Measurements from ENCODE around the gene HAUS8. TPM values are rescaled to one million over a fixed set of nuclear protein-coding genes. Genes with fewer than 3 reads are reported as not detected.
"Not testable (repeated sequence)": the region's sequence is repeated elsewhere in the genome, so short reads cannot be mapped to it uniquely, and the experiment has no call there.

Gene HAUS8
- total and polyA plus RNA-seq, 4 donors, result 4.5 to 15.1 (median 6.5) TPM

DNA sequence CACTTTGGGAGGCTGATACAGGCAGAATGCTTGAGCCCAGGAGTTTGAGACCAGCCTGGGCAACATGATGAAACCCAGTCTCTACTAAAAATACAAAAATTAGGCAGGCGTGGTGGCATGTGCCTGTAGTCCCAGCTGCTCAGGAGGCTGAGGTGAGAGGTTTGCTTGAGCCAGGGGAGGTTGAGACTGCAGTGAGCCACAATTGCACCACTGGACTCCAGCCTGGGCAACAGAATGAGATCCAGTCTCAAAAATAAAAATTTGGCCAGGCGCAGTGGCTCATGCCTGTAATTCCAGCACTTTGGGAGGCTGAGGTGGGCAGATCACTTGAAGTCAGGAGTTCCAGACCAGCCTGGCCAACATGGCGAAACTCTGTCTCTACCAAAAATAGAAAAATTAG, 19.4 kb upstream of the HAUS8 start:
- H3K9me3 ChIP-seq (ENCODE audit: control insufficient read depth, low read length); H3K27me3 ChIP-seq (ENCODE audit: control insufficient read depth in 1 of 2, insufficient read depth in 2 of 2, low read length in 1 of 2); H3K4me3 ChIP-seq (ENCODE audit: low read length in 2 of 2); H3K36me3 ChIP-seq (ENCODE audit: control insufficient read depth in 1 of 2, insufficient read depth in 2 of 2, low read length in 1 of 2); DNase-seq; H3K4me1 ChIP-seq (ENCODE audit: control insufficient read depth in 1 of 2, insufficient read depth in 2 of 2, low read length in 2 of 2); ATAC-seq (ENCODE audit: low FRiP score): not testable (repeated sequence)
- 13 to 17% methylated on average over 3 of the region's 3 CpGs for WGBS, 2 donors
- intact Hi-C loops (cut with DNase I), result loop anchor here (2.0 to 5.0 kb wide), 2 partner anchors 14 to 43 kb away; no protein-coding TSS in a partner anchor
- H3K27ac ChIP-seq (ENCODE audit: low read depth in 1 of 2, low read length in 2 of 2), result peak overlapping the region; percentile 51 to 79

DNA sequence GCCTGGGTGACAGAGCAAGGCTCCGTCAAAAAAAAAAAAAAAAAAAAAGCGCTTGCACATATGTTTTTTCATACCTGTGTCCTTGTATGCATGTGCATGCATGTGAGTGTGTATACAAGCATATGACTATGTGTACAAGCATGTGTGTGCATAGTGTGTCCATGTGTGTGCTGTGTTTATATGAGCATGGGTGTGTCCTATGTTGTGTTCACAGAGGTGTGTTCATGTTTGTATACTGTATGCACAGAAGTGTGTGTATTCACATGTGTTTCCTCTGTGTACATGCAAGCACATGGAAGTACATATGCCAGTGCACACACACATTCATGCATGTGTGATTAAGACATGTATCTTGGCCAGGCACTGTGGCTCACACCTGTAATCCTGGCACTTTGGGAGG, 17.4 kb upstream of the HAUS8 start:
- 75 to 85% methylated on average over 2 of the region's 2 CpGs for WGBS, 2 donors
- no peak for ATAC-seq (ENCODE audit: low FRiP score)
- intact Hi-C loops (cut with DNase I), result no loop called here

DNA sequence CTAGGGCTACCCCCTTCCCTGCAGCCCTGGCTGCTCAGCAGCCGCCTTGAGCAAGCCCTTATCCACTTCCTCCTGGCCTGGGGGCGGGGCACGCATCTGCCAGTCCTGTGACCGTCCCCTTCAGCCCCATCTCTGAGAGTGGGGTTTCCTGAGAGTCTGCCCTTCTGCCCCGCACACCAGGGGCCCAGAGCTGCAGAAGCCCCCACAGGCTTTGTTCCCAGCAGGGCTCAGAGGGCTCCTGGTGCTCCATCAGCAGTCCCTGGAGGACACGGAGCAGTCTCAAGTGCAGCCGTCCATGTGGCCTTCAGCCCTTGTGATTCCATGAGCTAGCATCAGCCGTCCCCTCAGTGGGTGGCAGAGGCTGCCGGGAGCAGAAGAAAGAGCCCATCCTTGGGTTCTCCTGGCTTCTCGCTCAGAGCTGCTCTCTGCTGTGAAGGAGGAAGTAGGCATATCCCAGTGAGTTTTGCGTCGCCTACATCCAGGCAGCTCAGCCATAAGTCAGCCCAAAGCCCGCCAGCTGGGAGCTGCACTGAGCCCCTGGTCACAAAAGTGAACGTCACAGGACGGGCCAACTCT, 16.6 kb upstream of the HAUS8 start:
- peak; percentile 49 for ATAC-seq (ENCODE audit: low FRiP score)
- intact Hi-C loops (cut with DNase I), result no loop called here
- no peaks in the 10 kb centered on the region for H3K4me1 ChIP-seq (ENCODE audit: control insufficient read depth in 1 of 2, insufficient read depth in 2 of 2, low read length in 2 of 2)
- no peaks in the 10 kb centered on the region for H3K36me3 ChIP-seq (ENCODE audit: control insufficient read depth in 1 of 2, insufficient read depth in 2 of 2, low read length in 1 of 2)
- 62 to 66% methylated on average over 15 of the region's 15 CpGs for WGBS, 2 donors
- no peak overlapping the region for H3K27ac ChIP-seq (ENCODE audit: low read depth in 1 of 2, low read length in 2 of 2)
- H3K9me3 ChIP-seq (ENCODE audit: control insufficient read depth, low read length), result no peaks in the 10 kb centered on the region
- H3K27me3 ChIP-seq (ENCODE audit: control insufficient read depth in 1 of 2, insufficient read depth in 2 of 2, low read length in 1 of 2), result no peaks in the 10 kb centered on the region
- peak in 1 of 2 donors; percentile 85 for DNase-seq
- no peak overlapping the region for H3K4me3 ChIP-seq (ENCODE audit: low read length in 2 of 2)

More for the DNA sequence above, 17.4 kb upstream of the HAUS8 start:
- Histone ChIP-seq H3K27me3 (ENCODE audit: control insufficient read depth in 1 of 2, insufficient read depth in 2 of 2, low read length in 1 of 2) (no peaks in the 10 kb centered on the region), H3K9me3 (ENCODE audit: control insufficient read depth, low read length) (no peaks in the 10 kb centered on the region), H3K4me3 (ENCODE audit: low read length in 2 of 2) (no peak overlapping the region), H3K4me1 (ENCODE audit: control insufficient read depth in 1 of 2, insufficient read depth in 2 of 2, low read length in 2 of 2) (no peaks in the 10 kb centered on the region), H3K27ac (ENCODE audit: low read depth in 1 of 2, low read length in 2 of 2) (no peak overlapping the region), H3K36me3 (ENCODE audit: control insufficient read depth in 1 of 2, insufficient read depth in 2 of 2, low read length in 1 of 2) (no peaks in the 10 kb centered on the region)
- DNase-seq, result no peak

DNA sequence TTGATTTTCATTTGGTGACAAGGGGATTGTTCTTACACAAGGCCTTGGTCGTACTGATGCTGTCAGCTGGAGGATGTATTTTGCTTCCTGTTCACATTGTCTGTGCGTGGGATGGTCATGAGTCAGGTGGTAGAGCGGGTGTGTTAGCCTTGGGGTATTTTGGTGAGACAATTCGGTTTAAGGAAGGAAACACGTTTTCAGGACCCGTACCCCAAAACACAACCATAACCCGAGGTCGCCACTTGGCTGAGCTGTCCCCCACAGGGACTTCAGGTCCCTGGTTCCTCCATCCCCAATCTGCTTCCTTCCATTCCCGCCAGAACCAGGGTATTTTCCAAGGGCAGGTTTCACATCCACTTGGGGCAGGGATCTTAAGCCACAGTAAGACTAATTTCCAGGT, 15.3 kb upstream of the HAUS8 start:
- Histone ChIP-seq H3K4me1 (ENCODE audit: control insufficient read depth in 1 of 2, insufficient read depth in 2 of 2, low read length in 2 of 2) (no peaks in the 10 kb centered on the region), H3K9me3 (ENCODE audit: control insufficient read depth, low read length) (no peaks in the 10 kb centered on the region), H3K36me3 (ENCODE audit: control insufficient read depth in 1 of 2, insufficient read depth in 2 of 2, low read length in 1 of 2) (no peaks in the 10 kb centered on the region), H3K4me3 (ENCODE audit: low read length in 2 of 2) (no peak overlapping the region), H3K27me3 (ENCODE audit: control insufficient read depth in 1 of 2, insufficient read depth in 2 of 2, low read length in 1 of 2) (no peaks in the 10 kb centered on the region), H3K27ac (ENCODE audit: low read depth in 1 of 2, low read length in 2 of 2) (peak overlapping the region in 1 of 2 donors; percentile 50)
- no peak for DNase-seq
- WGBS, 2 donors, result 87 to 97% methylated on average over 9 of the region's 9 CpGs
- ATAC-seq (ENCODE audit: low FRiP score), result no peak
- intact Hi-C loops (cut with DNase I), result no loop called here

DNA sequence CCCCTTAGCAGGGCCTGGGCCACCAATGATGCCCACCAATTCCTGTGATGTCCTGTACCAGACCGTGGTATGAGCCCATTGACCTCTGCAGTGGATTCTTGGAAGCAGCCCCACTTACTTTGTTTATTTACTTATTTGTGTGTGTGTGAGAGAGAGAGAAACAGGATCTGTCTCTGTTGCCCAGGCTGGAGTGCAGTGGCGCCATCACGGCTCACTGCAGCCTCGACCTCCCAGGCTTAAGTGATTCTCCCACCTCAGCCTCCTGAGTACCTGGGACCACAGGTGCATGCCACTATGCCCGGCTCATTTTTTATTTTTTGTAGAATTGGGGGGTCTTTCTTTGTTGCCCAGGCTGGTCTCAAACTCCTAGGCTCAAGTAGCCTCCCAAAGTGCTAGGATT, 13.3 kb upstream of the HAUS8 start:
- intact Hi-C loops (cut with DNase I), result no loop called here
- peak overlapping the region; percentile 18 to 90 for H3K27ac ChIP-seq (ENCODE audit: low read depth in 1 of 2, low read length in 2 of 2)
- H3K4me3 ChIP-seq (ENCODE audit: low read length in 2 of 2), result no peak overlapping the region
- DNase-seq, result no peak
- no peaks in the 10 kb centered on the region for H3K36me3 ChIP-seq (ENCODE audit: control insufficient read depth in 1 of 2, insufficient read depth in 2 of 2, low read length in 1 of 2)
- no peaks in the 10 kb centered on the region for H3K9me3 ChIP-seq (ENCODE audit: control insufficient read depth, low read length)
- no peak for ATAC-seq (ENCODE audit: low FRiP score)
- H3K27me3 ChIP-seq (ENCODE audit: control insufficient read depth in 1 of 2, insufficient read depth in 2 of 2, low read length in 1 of 2), result no peaks in the 10 kb centered on the region
- peaks cover 0 to 1% of the 10 kb centered on the region in 2 donors for H3K4me1 ChIP-seq (ENCODE audit: control insufficient read depth in 1 of 2, insufficient read depth in 2 of 2, low read length in 2 of 2)
- 90 to 91% methylated on average over 5 of the region's 5 CpGs for WGBS, 2 donors

DNA sequence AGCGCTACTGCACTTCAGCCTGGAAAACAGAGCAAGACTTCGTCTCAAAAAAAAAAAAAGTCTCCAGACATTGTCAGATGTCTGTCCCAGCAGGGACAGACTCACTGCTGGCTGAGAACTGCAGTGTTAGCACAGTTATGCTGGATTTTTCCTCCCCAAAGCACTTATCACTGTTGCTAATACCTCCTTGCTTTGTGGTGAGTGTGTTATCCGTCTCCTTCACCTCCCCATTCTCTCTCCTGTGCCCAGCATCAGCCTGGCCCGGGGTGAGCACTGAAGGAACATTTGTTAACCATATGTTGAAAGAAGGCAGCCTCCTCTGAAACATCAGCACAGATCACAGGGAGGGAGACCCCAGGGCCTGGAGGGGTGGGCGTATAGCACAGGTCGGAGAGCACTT, 11.6 kb upstream of the HAUS8 start:
- no peaks in the 10 kb centered on the region for H3K36me3 ChIP-seq (ENCODE audit: control insufficient read depth in 1 of 2, insufficient read depth in 2 of 2, low read length in 1 of 2)
- no peaks in the 10 kb centered on the region for H3K27me3 ChIP-seq (ENCODE audit: control insufficient read depth in 1 of 2, insufficient read depth in 2 of 2, low read length in 1 of 2)
- 46 to 51% methylated on average over 6 of the region's 6 CpGs for WGBS, 2 donors
- no peaks in the 10 kb centered on the region for H3K9me3 ChIP-seq (ENCODE audit: control insufficient read depth, low read length)
- H3K4me3 ChIP-seq (ENCODE audit: low read length in 2 of 2), result no peak overlapping the region
- DNase-seq (no peak), ATAC-seq (ENCODE audit: low FRiP score) (no peak)
- peaks cover 0 to 1% of the 10 kb centered on the region in 2 donors for H3K4me1 ChIP-seq (ENCODE audit: control insufficient read depth in 1 of 2, insufficient read depth in 2 of 2, low read length in 2 of 2)
- intact Hi-C loops (cut with DNase I), result no loop called here
- H3K27ac ChIP-seq (ENCODE audit: low read depth in 1 of 2, low read length in 2 of 2), result peak overlapping the region in 1 of 2 donors; percentile 30

DNA sequence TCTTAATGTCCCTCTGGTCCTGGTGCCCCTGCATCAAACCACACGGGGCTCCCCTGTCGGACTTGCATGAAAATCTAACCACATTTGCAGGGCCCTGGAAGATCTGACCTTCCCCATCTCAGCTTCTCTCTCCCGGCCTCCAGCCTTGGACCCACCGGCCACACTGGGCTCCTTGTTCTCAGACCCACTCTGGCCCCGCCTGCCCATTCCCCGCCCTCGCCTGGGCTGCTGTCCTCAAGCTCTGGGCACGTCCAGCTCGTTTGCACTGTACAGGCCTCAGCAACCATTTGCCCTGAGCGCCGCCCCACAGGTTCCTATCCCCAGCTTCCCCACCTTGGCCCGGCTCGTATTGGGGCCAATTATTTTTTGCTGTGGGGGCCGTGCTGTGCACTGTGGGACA, 10.9 kb upstream of the HAUS8 start:
- H3K9me3 ChIP-seq (ENCODE audit: control insufficient read depth, low read length), result no peaks in the 10 kb centered on the region
- intact Hi-C loops (cut with DNase I), result no loop called here
- no peak for ATAC-seq (ENCODE audit: low FRiP score)
- no peak for DNase-seq
- H3K27ac ChIP-seq (ENCODE audit: low read depth in 1 of 2, low read length in 2 of 2), result no peak overlapping the region
- no peak overlapping the region for H3K4me3 ChIP-seq (ENCODE audit: low read length in 2 of 2)
- WGBS, 2 donors, result 76 to 77% methylated on average over 14 of the region's 14 CpGs
- no peaks in the 10 kb centered on the region for H3K36me3 ChIP-seq (ENCODE audit: control insufficient read depth in 1 of 2, insufficient read depth in 2 of 2, low read length in 1 of 2)
- H3K27me3 ChIP-seq (ENCODE audit: control insufficient read depth in 1 of 2, insufficient read depth in 2 of 2, low read length in 1 of 2), result no peaks in the 10 kb centered on the region
- peaks cover 0 to 1% of the 10 kb centered on the region in 2 donors for H3K4me1 ChIP-seq (ENCODE audit: control insufficient read depth in 1 of 2, insufficient read depth in 2 of 2, low read length in 2 of 2)

DNA sequence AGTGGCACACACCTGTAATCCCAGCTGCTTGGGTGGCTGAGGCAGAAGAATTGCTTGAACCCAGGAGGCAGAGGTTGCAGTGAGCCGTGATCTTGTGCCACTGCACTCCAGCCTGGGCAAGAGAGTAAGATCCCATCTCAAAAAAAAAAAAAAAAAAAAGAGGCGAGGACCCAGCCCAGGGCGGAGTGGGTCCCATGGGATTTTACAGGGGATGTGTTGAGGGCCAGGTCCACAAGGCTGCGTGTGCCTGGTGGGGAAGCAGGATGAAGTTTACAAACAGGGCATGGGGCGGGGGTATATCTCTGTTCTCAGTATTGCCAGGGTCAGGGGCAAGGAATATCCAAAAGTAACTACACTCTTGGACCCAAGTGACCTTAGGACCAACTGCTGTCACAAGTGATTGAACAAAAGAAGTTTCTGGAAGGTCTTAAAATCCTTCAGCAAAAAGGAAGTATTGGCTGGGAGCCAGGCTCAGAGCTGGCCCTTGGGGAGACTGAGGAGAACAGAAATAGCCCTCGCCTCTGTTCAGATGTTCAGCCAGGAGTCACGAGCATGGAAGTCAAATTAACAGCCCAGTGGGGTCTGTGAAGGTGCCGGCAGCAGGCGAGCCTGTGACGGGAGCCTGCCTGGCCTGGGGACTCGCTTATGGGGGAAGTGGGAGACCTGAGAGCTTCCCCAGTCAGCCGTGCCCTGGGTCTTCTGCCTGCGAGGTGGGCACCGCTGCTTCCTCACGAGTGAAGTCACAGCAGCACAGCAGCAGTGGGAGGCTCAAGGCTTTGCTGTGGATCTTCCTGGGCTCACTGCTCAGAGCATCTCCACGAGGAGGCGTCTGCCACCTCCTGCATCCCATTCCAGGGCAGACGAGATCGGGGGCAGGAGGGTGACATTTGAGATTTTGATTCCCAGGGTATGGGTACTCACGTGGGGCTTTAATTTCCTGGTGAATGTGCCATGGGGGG, 6.7 kb upstream of the HAUS8 start:
- Histone ChIP-seq H3K9me3 (ENCODE audit: control insufficient read depth, low read length) (no peaks in the 10 kb centered on the region), H3K36me3 (ENCODE audit: control insufficient read depth in 1 of 2, insufficient read depth in 2 of 2, low read length in 1 of 2) (no peaks in the 10 kb centered on the region), H3K27ac (ENCODE audit: low read depth in 1 of 2, low read length in 2 of 2) (peak overlapping the region; percentile 34 to 52), H3K4me3 (ENCODE audit: low read length in 2 of 2) (no peak overlapping the region), H3K4me1 (ENCODE audit: control insufficient read depth in 1 of 2, insufficient read depth in 2 of 2, low read length in 2 of 2) (peaks cover 3 to 5% of the 10 kb centered on the region in 2 donors), H3K27me3 (ENCODE audit: control insufficient read depth in 1 of 2, insufficient read depth in 2 of 2, low read length in 1 of 2) (no peaks in the 10 kb centered on the region)
- DNase-seq (peak in 1 of 2 donors; percentile 79), ATAC-seq (ENCODE audit: low FRiP score) (no peak)
- intact Hi-C loops (cut with DNase I), result loop anchor here in 1 of 2 donors (5.0 kb wide), 1 partner anchor 45 kb away; no protein-coding TSS in a partner anchor
- WGBS, 2 donors, result 12 to 15% methylated on average over 20 of the region's 20 CpGs
